HG02642 (cell line): Measurements from ENCODE around the gene VTI1B.

ENCODE experiments used
- ATAC-seq: cut with Tn5 transposase; IDR thresholded peaks from one replicate; pipeline ENCODE4 v1.9.1; 2021; ENCODE audit warnings: mild to moderate bottlenecking; ENCODE audit not compliant: unreplicated experiment, poor library complexity

VTI1B gene

DNA sequence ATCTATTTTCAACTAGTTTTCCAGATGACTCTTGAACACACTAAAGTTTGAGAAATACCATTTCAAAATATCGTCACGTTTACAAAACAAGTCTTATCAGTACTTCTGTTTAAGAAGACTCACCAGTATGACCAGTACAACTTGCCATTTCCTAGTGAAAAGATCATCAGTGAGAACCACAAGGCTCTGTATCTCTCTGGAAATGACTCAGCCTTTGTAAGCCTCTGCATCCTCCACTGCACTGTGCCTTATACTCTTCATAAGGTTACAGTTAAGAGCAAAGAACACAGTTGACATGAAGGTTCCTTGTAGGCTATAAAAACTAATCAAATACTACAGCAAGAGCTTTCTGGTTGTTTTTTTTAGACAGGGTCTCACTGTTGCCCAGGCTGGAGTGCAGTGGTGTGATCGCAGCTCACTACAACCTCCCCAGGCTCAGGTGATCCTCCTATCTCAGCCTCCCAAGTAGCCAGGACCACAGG, 5.7 kb upstream of the VTI1B start:
- peak; percentile 95 for ATAC-seq

DNA sequence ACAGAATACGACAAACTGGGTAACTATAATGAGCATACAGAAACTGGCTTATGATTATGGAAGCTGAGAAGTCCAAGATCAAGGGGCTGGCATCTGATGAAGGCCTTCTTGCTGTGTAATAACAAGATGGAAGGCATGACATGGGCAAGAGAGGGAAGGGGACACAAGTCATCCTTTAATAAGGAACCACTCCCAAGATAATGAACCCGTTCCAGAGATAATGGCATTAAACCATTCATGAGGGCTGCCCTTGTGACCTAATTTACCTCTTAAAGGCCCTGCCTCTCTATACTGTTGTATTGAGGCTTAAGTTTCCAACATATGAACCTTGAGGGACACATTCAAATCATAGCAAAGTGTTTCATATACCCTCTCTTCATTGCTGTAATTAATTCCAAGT, 4.6 kb upstream of the VTI1B start:
- ATAC-seq = no peak

DNA sequence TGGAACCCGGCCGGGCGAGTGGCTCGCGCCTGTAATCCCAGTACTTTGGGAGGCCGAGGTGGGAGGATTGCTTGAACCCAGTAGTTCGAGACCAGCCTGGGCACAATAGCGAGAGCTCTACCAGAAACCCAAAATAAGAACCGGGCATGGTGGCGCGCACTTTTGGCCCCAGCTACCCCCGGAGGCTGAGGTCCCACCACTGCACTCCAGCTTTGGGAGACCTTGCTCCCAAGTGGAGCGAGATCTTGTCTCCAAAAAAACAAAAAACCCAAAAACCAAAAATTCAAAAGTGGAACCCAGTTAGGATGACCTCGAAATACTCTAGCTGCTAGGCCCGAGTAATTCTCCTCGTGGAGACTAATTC, 769 bp upstream of the VTI1B start:
- ATAC-seq = no peak

DNA sequence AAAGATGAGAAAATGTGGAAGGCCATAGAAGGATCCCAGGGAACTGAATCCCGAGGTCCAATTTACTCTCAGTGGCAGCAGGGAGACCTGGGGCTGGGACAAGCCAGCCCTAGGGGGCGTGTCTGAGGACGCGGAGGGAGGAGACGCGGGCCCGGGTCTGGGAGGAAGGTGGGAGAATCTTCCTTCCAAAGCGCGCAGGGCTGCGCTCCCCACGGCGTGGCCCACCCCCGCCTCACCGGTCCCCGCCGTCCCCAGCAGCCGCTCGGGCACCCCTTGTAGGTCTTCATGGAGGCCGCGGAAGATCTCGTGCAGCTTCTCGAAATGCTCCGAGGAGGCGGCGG, 323 bp downstream of the VTI1B start:
- peak; percentile 63 for ATAC-seq

DNA sequence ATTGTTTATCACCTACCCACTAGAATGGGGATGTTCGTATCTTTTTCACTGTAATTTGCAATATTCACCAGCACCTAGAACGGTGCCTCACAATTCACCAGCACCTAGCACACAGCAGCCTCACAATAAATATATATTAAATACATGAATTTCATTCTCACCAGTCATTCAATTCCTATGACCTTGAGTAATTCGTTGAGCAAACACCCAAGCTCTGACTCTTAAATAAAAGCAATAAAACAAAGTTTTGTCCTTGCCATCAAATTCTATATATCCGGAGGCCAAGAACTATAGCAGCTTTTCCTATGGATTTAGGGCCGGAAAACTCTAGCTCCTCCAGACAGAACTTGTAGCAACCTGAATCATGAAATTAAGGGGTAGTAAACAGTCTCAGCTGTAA, 981 bp downstream of the VTI1B start:
- ATAC-seq = no peak

DNA sequence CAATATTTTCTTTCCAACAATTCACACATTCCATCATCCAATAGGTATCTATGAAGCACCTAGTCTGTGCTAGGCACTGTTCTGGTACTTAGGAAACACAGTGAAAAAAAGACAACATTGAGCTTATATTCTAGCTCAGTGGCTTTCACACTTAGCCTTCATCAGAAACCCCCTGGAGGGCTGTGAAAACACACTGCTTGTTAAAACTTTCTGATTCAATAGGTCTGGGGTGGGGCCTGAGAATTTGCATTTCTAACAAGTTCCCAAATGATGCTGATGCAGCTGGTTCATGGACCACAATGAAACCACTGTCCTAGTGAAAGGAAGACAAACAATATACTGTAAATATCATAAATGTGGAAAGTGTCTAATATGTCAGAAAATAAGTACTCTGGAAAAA, 5.9 kb downstream of the VTI1B start:
- ATAC-seq = no peak

DNA sequence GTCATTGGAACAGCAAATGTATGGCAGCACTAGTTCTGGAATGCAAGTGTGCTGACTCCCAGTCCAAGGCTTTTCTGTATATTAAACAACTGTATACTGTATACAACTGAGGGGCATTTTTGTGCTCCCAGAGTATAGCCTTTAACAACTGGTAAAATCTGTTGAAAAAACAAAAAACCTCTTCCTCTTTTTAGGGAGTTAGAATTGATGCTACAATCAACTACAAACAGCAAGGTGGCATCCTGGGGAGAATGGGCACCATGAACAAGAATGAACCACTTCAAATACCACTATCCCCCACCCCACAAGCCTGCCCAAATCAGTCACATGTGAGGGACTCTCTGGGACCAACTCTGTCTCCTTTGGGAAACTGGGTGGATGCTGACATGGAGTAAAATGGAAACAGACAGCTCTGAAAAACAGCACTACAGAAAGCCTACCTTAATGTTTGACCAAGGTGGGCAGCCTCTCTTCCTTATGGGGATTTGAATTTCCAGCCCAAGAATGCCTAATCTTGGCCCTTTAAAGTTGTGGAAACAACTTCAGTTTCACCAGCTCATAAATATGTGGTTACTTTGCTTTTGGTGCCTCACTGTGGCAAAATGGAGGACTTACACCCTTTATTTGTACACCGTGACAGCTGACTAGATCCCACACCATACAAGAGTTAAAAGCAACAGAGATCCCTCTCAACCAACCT, 7.5 kb downstream of the VTI1B start:
- no peak for ATAC-seq

DNA sequence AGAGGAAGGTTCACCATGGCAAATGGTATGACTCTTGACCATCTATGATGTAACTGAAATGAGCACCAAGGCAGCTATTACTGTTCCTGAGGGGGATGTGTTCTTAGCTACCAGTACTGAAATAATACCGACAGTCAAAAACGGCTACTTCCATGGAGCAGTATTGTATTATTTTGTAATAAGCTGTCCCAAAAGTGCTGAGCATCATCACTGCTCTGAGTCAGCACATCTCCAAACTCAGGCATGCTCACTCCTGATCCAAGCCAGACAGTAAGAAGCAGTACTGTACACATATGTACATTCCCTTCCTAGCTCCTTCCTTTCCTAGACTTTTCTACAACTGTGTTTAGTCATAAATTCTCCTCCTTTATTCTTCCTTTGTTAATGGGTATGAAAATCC, 8.6 kb downstream of the VTI1B start:
- ATAC-seq = no peak

DNA sequence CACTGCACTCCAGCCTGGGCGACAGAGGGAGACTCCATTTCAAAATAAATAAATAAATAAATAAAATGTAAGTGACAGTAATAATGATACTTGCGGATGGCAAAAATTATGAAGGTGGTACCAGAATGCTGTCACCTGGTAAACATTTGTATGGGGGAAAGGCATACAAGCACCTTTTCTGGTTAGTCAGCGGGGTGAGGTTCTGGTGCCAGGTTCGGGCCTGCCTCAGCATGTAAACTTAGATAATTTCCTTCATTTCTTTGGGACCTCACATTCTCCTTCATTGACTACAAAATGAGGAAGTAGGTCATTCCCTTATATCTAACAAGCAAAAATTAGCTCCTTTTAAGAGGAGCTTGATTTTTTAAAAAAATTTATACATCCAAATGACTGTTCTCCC, 10.8 kb downstream of the VTI1B start:
- ATAC-seq = no peak

DNA sequence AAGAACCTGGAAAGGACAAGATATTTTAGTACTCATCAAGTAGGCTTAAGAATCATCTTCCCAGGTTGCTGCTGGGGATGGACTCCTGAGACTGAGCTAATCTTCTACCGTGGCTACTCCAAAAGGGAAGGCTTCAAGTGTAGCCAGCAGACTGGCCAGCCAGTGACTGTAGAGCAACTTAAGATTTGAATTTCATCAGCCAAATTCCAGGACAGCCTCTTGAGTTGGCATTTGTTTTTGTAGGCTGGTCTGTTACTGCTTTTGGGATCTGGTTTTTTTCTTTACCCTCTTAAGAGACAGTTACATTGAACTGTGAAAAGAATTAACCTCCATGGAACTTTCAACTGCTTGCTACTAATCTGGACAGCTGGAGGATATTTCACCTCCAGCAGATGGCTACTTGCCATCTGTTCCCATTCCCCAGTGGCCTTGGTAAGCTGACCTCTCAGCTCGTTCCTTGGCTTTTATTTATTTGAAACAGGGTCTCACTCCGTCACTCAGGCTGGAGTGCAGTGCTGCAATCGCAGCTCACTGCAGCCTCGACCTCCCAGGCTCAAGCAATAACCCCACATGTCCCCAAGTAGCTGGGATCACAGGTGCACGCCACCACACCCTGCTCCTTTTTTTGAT, 20.7 kb downstream of the VTI1B start:
- no peak for ATAC-seq

DNA sequence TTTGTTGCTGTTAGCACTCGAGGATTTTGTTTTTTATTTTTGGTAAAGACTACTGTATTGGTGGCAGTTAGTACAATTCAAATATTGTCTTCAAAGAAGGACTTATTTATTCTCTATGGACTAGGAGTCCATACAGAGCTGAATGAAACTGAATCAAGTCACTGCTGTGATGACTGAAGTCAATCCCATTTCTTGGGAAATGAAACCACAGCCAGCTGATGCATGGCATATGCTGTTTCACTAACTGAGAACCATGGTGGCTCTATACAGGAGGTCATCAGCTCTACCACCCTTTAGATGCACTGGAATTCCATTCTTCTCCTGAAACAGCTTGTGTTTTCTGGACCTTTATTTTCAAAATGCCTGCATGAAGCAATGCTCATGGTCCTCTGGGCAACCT, 22.2 kb downstream of the VTI1B start:
- ATAC-seq = no peak

DNA sequence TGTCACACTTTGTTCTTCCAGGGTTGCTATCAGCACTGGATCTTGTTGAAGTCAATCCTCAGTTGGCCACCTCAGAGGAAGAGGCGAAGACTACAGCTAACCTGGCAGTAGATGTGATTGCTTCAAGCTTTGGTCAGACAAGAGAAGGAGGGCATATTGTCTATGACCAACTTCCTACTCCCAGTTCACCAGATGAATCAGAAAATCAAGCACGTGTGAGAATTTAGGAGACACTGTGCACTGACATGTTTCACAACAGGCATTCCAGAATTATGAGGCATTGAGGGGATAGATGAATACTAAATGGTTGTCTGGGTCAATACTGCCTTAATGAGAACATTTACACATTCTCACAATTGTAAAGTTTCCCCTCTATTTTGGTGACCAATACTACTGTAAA, 23.7 kb downstream of the VTI1B start:
- no peak for ATAC-seq

DNA sequence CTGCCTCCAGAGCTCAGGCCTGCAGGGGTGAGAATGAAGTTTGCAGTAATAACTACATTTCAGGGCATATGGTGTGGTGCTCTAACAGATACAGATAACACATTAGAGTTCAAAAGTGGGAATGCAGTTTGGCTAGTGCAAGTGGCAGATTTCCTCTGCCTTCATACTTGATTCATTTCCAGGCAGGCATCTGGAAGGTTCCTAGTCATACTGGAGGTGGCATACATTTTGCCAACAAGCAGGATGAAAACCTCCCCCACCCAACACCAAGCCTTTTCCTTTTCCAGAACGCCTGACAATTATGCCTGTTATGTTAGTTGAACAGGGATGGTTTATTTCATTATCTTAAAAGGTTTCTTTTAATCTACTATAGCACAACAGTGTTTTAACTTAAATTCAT, 24.3 kb downstream of the VTI1B start:
- ATAC-seq = no peak

DNA sequence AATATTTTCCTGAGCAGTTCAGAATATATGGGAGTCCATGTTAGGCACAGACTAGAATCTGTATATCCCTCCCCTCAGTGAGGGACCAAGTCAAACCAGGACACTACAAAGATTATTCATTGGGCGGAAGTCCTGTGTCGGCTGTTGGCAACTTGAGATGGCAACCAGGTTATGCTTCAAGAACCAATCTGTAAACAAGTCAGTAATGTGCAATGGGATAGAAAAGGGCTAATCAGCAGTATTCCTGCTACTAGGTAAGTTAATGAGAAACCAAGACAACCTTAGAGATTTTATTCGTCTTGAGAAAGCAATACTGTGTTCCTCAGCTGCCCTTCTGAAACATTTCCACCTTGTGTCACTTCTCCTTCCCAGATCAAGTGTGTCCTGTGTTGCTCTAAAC, 28.3 kb downstream of the VTI1B start:
- no peak for ATAC-seq

DNA sequence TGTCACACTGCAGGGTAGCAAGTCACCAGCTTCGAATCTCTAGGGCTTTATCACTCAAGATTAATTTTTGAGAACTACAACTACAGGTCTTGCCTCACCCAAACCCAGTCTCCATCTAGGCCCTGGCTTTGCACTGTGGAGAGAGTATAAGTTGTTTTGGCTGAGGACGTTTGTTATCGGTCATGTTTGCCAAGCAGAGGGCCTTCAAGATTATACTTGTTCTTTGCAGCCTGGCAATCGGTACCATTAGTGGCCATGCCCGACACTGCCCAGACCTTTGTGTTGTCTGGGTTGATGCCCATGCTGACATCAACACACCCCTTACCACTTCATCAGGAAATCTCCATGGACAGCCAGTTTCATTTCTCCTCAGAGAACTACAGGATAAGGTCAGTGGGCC, 29.0 kb downstream of the VTI1B start:
- no peak for ATAC-seq

DNA sequence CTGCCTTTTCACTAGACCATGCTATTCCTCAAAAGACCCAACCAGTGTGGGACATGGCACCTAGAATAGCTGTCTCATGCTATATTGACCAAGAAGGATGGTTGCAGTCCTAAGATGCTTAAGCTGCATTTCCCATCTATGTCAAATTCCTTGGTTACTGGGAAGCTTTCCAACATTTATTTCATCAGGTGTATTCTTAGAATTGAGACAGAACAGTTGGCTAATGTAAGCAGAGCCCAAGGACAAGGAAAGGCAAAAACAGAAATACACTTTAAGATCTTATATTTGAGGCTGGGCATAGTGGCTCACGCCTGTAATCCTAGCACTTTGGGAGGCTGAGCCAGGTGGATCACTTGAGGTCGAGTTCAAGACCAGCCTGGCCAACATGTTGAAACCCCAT, 30.0 kb downstream of the VTI1B start:
- ATAC-seq = no peak

DNA sequence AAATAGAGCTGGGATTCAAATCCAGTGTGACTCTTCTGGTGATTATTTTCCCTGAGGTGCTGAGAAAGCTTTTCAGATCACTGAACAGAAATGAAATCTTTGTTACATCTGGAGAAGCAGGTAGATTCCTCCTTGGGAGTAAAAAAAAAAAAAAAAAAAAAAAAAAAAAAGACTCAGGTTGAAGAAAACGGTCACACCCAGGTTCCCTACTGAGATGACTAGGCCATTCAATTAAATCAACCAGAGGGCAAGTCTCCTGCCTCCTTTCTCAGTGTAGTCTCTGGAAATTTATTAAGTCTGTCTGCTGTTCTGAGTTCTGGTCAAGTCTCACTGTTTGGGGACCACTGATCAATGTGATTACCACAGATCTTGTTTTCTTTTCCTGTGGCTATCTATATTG, 30.7 kb downstream of the VTI1B start:
- no peak for ATAC-seq

DNA sequence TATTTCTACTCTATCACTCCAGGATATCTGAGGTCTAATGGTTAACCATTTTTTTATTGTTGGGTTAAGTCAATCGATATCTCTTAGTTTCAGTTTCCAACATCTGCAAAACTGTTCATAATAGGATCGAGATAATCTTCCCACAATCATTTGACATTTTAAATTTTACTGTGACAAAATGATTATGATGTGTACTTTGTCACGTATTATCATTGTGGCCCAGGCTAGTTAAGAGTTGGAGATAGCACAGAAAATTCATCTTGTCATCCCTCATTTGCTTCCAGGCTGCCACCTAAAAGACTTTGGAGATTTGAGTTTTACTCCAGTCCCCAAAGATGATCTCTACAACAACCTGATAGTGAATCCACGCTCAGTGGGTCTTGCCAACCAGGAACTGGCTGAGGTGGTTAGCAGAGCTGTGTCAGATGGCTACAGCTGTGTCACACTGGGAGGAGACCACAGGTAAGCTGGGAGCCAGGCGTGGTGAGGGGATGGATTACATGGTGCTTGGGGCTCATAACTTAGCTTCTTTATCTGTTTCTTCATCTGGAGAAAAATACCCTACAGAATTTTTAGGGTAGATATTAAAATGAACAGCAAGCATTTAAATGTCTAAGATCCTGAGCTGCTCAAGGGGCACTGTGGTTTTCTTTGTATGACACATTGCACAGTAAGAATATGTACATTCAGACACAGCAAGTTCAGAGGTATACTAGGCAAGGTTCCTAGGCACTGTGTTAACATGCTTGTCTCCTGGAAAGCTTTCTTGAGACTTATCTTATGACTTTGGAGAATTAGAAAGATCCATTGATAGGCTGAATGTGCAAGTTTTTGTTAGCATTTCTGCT, 32.3 kb downstream of the VTI1B start:
- ATAC-seq = no peak

DNA sequence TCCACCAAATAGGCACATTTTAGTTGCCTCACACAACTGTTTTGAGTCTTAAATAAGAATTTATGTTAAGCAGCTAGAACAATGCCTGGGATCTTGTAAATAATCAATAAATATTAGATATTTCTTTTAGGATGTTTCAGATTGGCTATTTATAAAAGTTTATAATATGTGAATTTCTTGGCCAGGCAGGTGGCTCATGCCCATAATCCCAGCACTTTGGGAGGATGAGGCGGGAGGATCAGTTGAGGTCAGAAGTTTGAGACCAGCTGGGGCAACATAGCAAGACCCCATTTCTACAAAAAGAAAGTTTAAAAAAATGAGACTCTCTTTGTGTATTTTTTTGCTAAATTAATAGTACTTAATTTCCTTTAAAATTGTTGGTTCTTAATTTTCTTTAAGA, 33.0 kb downstream of the VTI1B start:
- no peak for ATAC-seq

DNA sequence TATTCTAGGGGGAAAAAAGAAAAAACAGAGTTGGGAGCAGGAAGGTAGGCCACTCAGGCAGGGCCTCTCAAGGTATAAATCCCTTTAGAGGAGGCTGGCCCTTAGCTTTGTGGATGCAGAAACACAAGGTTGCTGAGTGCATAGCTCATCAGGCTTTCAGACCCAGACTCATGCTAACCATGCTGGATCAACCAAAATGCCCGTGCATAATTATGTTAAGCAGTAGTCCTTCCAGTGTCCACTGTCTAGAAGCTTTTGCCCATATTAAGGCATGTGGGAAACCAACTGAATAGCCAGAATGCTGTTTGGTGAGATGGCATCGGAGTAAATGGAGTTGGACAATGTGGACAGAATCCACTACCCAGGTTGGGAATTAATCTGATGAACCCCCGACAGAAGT, 35.8 kb downstream of the VTI1B start:
- no peak for ATAC-seq

DNA sequence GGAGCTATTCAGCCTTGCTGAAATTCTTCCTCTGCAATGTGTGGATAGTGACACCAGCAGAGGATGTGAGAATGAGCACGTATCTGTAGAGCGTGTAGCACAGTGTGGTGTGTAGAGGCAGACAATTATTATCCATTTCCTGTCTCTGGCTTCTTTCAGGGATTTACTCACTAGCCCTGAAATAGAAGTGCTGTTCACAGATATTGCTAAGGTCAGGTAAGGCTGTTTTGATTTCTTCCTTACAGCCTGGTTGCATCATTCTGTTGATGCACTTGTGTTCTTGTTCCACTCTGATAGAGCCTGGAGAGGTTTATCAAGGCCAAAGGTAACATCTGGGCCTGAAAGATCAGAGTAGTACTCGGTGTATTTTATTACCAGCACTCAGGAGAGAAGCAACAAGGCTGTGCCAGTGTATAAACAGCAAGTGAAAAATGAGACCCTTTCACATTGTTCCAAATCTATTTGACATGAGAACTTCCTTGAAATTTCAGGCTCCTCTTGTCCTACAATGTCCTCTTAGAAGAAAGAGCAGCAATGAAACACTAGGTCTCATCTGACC, 38.0 kb downstream of the VTI1B start:
- peak; percentile 45 for ATAC-seq
